ENCODE data around the gene NCK2.

DNA sequence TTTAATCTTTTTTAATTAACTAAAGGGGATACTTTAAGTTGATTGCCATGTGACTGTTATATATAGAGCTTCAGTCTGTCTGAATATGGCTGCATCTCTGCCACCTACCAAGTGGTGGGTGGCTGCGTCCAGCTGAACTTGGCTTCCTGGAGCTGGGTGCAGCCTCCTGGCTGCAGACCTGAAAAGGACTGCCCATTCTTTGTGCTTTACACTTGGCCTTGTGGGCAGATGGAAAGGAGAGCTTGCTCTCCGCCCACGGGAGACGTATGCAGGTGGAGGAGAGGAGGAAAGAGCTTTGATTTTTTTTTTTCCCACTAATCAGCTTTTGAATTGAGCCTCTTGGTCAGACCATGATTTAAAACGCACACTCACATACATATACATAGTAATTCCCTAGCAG lies 34.7 kb downstream of the NCK2 start:
- no peak for TF ChIP-seq EZH2 (IDR thresholded peaks at IDR 0.05; ENCODE audit: borderline replicate concordance, low read depth, low read length)
- TF ChIP-seq, protein P1, sequence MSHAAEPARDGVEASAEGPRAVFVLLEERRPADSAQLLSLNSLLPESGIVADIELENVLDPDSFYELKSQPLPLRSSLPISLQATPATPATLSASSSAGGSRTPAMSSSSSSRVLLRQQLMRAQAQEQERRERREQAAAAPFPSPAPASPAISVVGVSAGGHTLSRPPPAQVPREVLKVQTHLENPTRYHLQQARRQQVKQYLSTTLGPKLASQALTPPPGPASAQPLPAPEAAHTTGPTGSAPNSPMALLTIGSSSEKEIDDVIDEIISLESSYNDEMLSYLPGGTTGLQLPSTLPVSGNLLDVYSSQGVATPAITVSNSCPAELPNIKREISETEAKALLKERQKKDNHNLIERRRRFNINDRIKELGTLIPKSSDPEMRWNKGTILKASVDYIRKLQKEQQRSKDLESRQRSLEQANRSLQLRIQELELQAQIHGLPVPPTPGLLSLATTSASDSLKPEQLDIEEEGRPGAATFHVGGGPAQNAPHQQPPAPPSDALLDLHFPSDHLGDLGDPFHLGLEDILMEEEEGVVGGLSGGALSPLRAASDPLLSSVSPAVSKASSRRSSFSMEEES (CRISPR knock-in tag; IDR thresholded peaks at IDR 0.05): no peak
- TF ChIP-seq, protein P2, sequence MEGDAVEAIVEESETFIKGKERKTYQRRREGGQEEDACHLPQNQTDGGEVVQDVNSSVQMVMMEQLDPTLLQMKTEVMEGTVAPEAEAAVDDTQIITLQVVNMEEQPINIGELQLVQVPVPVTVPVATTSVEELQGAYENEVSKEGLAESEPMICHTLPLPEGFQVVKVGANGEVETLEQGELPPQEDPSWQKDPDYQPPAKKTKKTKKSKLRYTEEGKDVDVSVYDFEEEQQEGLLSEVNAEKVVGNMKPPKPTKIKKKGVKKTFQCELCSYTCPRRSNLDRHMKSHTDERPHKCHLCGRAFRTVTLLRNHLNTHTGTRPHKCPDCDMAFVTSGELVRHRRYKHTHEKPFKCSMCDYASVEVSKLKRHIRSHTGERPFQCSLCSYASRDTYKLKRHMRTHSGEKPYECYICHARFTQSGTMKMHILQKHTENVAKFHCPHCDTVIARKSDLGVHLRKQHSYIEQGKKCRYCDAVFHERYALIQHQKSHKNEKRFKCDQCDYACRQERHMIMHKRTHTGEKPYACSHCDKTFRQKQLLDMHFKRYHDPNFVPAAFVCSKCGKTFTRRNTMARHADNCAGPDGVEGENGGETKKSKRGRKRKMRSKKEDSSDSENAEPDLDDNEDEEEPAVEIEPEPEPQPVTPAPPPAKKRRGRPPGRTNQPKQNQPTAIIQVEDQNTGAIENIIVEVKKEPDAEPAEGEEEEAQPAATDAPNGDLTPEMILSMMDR (IDR thresholded peaks at IDR 0.05 in 2 of 3, conservative IDR thresholded peaks at IDR 0.05 in 1 of 3; ENCODE audit: insufficient read depth in 2 of 3, low read depth in 1 of 3, low read length in 3 of 3): no peak
- TF ChIP-seq, protein P3, sequence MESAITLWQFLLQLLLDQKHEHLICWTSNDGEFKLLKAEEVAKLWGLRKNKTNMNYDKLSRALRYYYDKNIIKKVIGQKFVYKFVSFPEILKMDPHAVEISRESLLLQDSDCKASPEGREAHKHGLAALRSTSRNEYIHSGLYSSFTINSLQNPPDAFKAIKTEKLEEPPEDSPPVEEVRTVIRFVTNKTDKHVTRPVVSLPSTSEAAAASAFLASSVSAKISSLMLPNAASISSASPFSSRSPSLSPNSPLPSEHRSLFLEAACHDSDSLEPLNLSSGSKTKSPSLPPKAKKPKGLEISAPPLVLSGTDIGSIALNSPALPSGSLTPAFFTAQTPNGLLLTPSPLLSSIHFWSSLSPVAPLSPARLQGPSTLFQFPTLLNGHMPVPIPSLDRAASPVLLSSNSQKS (CRISPR knock-in tag; IDR thresholded peaks at IDR 0.05): no peak

Data from K562 (cell line).